Measurements from ENCODE around the gene RBM33. TPM values are rescaled to one million over a fixed set of nuclear protein-coding genes. Genes with fewer than 3 reads are reported as not detected.

Gene RBM33
- total and polyA plus RNA-seq, 9 of the 15 experiments (the other 6 are each of a cell fraction or from before 2014, with no cell fraction given): 4.4 to 80.7 (median 27.3) TPM

GRCh38 chr7:155800301-155800700 is 155.8 kb downstream of the RBM33 start:
- in situ Hi-C loops (cut with MboI) (loop anchor here (10.0 kb wide), 1 partner anchor 1474 kb away; no protein-coding TSS in a partner anchor), intact Hi-C loops (cut with micrococcal nuclease) (loop anchor here (10.0 kb wide), 1 partner anchor 844 kb away; the partner anchor contains the start of gene RNF32)
- H3K36me3 ChIP-seq (ENCODE audit: control insufficient read depth, insufficient read depth, low read length): no peaks in the 10 kb centered on the region
- H3K79me2 ChIP-seq (ENCODE audit: control insufficient read depth, insufficient read depth, low read length): no peaks in the 10 kb centered on the region
- no TSS peak for BruUV-seq (replicated peaks)
- H3K9me3 ChIP-seq (replicated peaks; ENCODE audit: control insufficient read depth, insufficient read depth, low read depth, low read length): no peaks in the 10 kb centered on the region
- no peak overlapping the region for H3K4me2 ChIP-seq (ENCODE audit: insufficient read depth, low read length)
- ATAC-seq: no peak
- H3K27me3 ChIP-seq (ENCODE audit: control insufficient read depth in 2 of 2, insufficient read depth in 2 of 2, low read length in 2 of 2): peaks cover 38 to 72% of the 10 kb centered on the region in 2 experiments
- H4K20me1 ChIP-seq (replicated peaks; ENCODE audit: control insufficient read depth, insufficient read depth, low read length): peaks cover 8% of the 10 kb centered on the region
- H3K4me3 ChIP-seq: no peak overlapping the region
- no peak overlapping the region; a peak in 1 of 4 replicates for H3K9ac ChIP-seq (ENCODE audit: insufficient read depth in 1 of 2, low read depth in 2 of 2, low read length in 2 of 2)
- no peak overlapping the region for H2AFZ ChIP-seq (ENCODE audit: low read depth, low read length)
- no peak for FAIRE-seq
- ChIA-PET CTCF (ENCODE audit: low intra/inter-chr PET ratio) (no interaction called here), POLR2A (no interaction called here)
- no peaks in the 10 kb centered on the region for H3K9me1 ChIP-seq (ENCODE audit: control insufficient read depth, insufficient read depth, low read length)
- peaks cover 0 to 26% of the 10 kb centered on the region in 2 experiments; a peak in 2 of 5 replicates for H3K4me1 ChIP-seq (replicated peaks in 1 of 2; ENCODE audit: control insufficient read depth in 2 of 2, insufficient read depth in 2 of 2, low read length in 2 of 2)
- 4% methylated on average over 11 of the region's 11 CpGs for WGBS (ENCODE audit: insufficient coverage, low coverage, missing lambda C conversion rate)
- no peak for TF ChIP-seq BMI1 (IDR thresholded peaks at IDR 0.05; ENCODE audit: low read length)
- no peak for TF ChIP-seq U2AF2 (optimal IDR thresholded peaks at IDR 0.05; ENCODE audit: low read depth, low read length)
- no peak for TF ChIP-seq THRB (CRISPR knock-in tag; conservative IDR thresholded peaks at IDR 0.05)
- no peak for TF ChIP-seq TRIM28 (IDR thresholded peaks at IDR 0.05)
- no peak for TF ChIP-seq BCOR (IDR thresholded peaks at IDR 0.05)
- TF ChIP-seq EP300 (IDR thresholded peaks at IDR 0.05; ENCODE audit: low read length): no peak
- TF ChIP-seq CBX8 (IDR thresholded peaks at IDR 0.05; ENCODE audit: borderline replicate concordance, extremely low read depth, low read depth, low read length, poor library complexity, severe bottlenecking): no peak
- no peak for TF ChIP-seq ETV1 (tag; conservative IDR thresholded peaks at IDR 0.05; ENCODE audit: low read depth)
- no peak for TF ChIP-seq SAP30 (IDR thresholded peaks at IDR 0.05; ENCODE audit: borderline replicate concordance, insufficient read depth, low read depth, low read length, poor library complexity, severe bottlenecking)
- TF ChIP-seq, protein P1, sequence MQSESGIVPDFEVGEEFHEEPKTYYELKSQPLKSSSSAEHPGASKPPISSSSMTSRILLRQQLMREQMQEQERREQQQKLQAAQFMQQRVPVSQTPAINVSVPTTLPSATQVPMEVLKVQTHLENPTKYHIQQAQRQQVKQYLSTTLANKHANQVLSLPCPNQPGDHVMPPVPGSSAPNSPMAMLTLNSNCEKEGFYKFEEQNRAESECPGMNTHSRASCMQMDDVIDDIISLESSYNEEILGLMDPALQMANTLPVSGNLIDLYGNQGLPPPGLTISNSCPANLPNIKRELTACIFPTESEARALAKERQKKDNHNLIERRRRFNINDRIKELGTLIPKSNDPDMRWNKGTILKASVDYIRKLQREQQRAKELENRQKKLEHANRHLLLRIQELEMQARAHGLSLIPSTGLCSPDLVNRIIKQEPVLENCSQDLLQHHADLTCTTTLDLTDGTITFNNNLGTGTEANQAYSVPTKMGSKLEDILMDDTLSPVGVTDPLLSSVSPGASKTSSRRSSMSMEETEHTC (IDR thresholded peaks at IDR 0.05): no peak
- TF ChIP-seq ELF4 (CRISPR knock-in tag; IDR thresholded peaks at IDR 0.05): no peak
- no peak for DNase-seq (ENCODE audit: extremely low read depth in 1 of 4, low spot score in 3 of 4)
- H3K27ac ChIP-seq (ENCODE audit: extremely low read depth, low read depth, low read length): no peak overlapping the region

All from K562 (cell line).